Smooth muscle cell (in vitro differentiated cells): ENCODE measurements around the gene HAPLN3. TPM values are rescaled to one million over a fixed set of nuclear protein-coding genes. Genes with fewer than 3 reads are reported as not detected.
A peak's percentile ranks its signal among the peaks of the same experiment; 100 is the strongest.

ENCODE experiments used
- DNase-seq: peaks from one replicate; lab custom pipeline; 2025; ENCODE audit not compliant: unreplicated experiment; lab: John Stamatoyannopoulos, UW
- H2AFZ ChIP-seq: fragments of 200-600 bp; sonication (generic); 2 replicates; pipeline ENCODE4 v1.6.0; 2016; ENCODE audit warnings: antibody characterized with exemption, low read depth, mild to moderate bottlenecking
- H3F3A ChIP-seq: fragments of 200-600 bp; sonication (generic); 2 replicates; pipeline ENCODE4 v1.6.0; 2017; ENCODE audit warnings: antibody characterized with exemption, low read depth
- H3K27ac ChIP-seq: fragments of 200-600 bp; sonication (generic); 2 replicates; pipeline ENCODE4 v1.5.1; 2016; ENCODE audit warnings: low read depth, mild to moderate bottlenecking
- H3K27me3 ChIP-seq: fragments of 200-600 bp; sonication (generic); 2 replicates; pipeline ENCODE4 v1.6.1; 2016; ENCODE audit warnings: low read depth, mild to moderate bottlenecking
- H3K36me3 ChIP-seq: fragments of 200-600 bp; sonication (generic); 2 replicates; pipeline ENCODE4 v1.5.1; 2016; ENCODE audit warnings: low read depth
- H3K4me1 ChIP-seq: fragments of 200-600 bp; sonication (generic); 2 replicates; pipeline ENCODE4 v1.5.1; 2016; ENCODE audit warnings: low read depth
- H3K4me2 ChIP-seq: fragments of 200-600 bp; sonication (generic); 2 replicates; pipeline ENCODE4 v1.6.0; 2016; ENCODE audit warnings: mild to moderate bottlenecking
- H3K4me3 ChIP-seq: fragments of 200-600 bp; sonication (generic); 2 replicates; pipeline ENCODE4 v1.5.1; 2016; ENCODE audit warnings: mild to moderate bottlenecking
- H3K79me2 ChIP-seq: fragments of 200-600 bp; sonication (generic); 2 replicates; pipeline ENCODE4 v1.6.0; 2016; ENCODE audit warnings: low read depth, mild to moderate bottlenecking
- H3K9ac ChIP-seq: fragments of 200-600 bp; sonication (generic); 2 replicates; pipeline ENCODE4 v1.6.0; 2016; ENCODE audit warnings: low read depth
- H3K9me3 ChIP-seq: fragments of 200-600 bp; sonication (generic); replicated peaks from 2 replicates; pipeline ENCODE4 v1.5.1; 2016; ENCODE audit warnings: low read depth
- H4K20me1 ChIP-seq: fragments of 200-600 bp; sonication (generic); 2 replicates; pipeline ENCODE4 v1.6.0; 2016; ENCODE audit warnings: low read depth
- WGBS: methylation state at CpG from one replicate; pipeline ENCODE4 v1.1.7; 2016; ENCODE audit warnings: low lambda C conversion rate; 5-methylcytosine and 5-hydroxymethylcytosine counted together
- polyA plus RNA-seq: library from polyadenylated mRNA; unstranded; fragments of >200 nt; fragmentation: Nextera tagmentation; extraction: Ambion mirVana; gene quantifications from 2 replicates; pipeline ENCODE4 v1.2.1, GENCODE V29; 2016
- total RNA-seq: library from RNA; depleted of rRNA; stranded (reverse); fragments of >200 nt; gene quantifications from 2 replicates; pipeline ENCODE4 v1.2.3, GENCODE V29; 2014
- TF ChIP-seq, protein P1 (sequence below): fragments of 200-600 bp; sonication (generic); IDR thresholded peaks from 2 replicates; pipeline ENCODE4 v1.5.1; 2017; ENCODE audit warnings: borderline replicate concordance, mild to moderate bottlenecking, antibody characterized with exemption; ENCODE audit not compliant: insufficient read depth, poor library complexity, severe bottlenecking

Gene HAPLN3
- total and polyA plus RNA-seq, 2 experiments from 2014 or later = 4.5 to 5.2 TPM

- WGBS = 73% methylated on average over 4 of the region's 4 CpGs
- Histone ChIP-seq H3K4me1 (peaks cover 19% of the 10 kb centered on the region), H3K36me3 (no peaks in the 10 kb centered on the region), H3K4me2 (peak overlapping the region; percentile 94), H3K9me3 (no peaks in the 10 kb centered on the region), H3K9ac (no peak overlapping the region), H3K79me2 (peaks cover 20% of the 10 kb centered on the region), H2AFZ (peak overlapping the region; percentile 90), H3K27ac (peak overlapping the region; percentile 95), H3K27me3 (no peaks in the 10 kb centered on the region), H3K4me3 (peak overlapping the region; percentile 95), H3F3A (peaks cover 2% of the 10 kb centered on the region), H4K20me1 (peaks cover 31% of the 10 kb centered on the region)
- TF ChIP-seq, protein P1, sequence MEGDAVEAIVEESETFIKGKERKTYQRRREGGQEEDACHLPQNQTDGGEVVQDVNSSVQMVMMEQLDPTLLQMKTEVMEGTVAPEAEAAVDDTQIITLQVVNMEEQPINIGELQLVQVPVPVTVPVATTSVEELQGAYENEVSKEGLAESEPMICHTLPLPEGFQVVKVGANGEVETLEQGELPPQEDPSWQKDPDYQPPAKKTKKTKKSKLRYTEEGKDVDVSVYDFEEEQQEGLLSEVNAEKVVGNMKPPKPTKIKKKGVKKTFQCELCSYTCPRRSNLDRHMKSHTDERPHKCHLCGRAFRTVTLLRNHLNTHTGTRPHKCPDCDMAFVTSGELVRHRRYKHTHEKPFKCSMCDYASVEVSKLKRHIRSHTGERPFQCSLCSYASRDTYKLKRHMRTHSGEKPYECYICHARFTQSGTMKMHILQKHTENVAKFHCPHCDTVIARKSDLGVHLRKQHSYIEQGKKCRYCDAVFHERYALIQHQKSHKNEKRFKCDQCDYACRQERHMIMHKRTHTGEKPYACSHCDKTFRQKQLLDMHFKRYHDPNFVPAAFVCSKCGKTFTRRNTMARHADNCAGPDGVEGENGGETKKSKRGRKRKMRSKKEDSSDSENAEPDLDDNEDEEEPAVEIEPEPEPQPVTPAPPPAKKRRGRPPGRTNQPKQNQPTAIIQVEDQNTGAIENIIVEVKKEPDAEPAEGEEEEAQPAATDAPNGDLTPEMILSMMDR = no peak
- DNase-seq = no peak
These were observed 18.5 kb upstream of the HAPLN3 start for GRCh38 chr15:88913850-88914169.

DNA sequence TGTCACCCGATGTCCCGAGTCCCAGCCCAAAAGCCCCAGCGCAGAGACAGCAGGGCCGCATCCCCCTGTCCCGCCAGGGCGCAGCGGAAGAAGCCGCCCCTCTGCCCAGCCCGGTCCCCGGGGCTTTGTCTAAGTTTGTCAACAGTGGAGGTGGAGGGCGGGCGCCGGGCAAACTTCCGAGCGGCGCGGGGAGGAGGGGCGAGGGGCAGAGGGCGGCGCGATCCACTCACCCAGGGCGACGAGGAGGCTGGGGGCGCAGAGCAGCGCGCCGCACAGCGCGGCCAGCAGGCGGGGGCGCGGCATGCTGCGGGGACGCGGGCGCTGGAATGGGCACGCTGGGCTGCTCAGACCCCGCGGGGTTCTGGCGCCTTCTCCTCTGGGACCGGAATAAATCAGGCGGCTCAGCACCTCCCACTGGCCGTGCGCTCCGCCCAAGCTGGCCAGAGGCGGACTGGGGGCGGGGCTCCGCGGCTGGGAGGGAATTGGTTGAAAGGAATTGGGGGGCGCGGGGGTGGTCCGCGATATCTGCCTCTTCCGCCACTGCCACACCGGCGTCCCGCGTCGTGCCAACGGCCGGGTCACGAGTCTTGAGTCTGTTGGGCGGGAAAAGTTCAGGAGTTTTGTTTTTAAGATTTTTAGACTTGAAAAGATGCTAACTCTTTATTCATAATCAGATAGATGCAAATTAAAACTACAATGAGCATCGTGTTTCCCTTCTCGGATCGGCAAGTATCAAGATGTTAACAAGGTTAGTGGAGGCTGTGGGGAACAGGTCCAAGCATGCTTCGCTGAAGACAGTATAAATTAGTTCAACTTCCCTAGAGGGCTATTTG, 17.9 kb upstream of the HAPLN3 start, which contains the start of gene MFGE8:
Gene MFGE8 (minus strand): TSS at position 363 of the 833 bp plus-strand sequence. CDS start 60 bp downstream, at position 303.
- Histone ChIP-seq H2AFZ (peak within 1 kb of the TSS; percentile 90), H3K36me3 (no peaks in the 10 kb centered on the region), H3K27me3 (no peaks in the 10 kb centered on the region), H3K4me2 (peak within 1 kb of the TSS; percentile 94), H3K4me1 (peaks cover 19% of the 10 kb centered on the region), H4K20me1 (peaks cover 37% of the 10 kb centered on the region), H3K9me3 (no peaks in the 10 kb centered on the region), H3K79me2 (peaks cover 22% of the 10 kb centered on the region), H3K27ac (peak within 1 kb of the TSS; percentile 95), H3K9ac (peak within 1 kb of the TSS; percentile 95), H3F3A (no peaks in the 10 kb centered on the region), H3K4me3 (peak within 1 kb of the TSS; percentile 95)
- DNase-seq = peak; percentile 82
- TF ChIP-seq, protein P1 = no peak
- WGBS = 2% methylated on average over 38 of the region's 67 CpGs

GRCh38 chr15:88912500-88912921, 17.2 kb upstream of the HAPLN3 start:
- Histone ChIP-seq H3F3A (no peaks in the 10 kb centered on the region), H3K9me3 (no peaks in the 10 kb centered on the region), H3K4me1 (peaks cover 19% of the 10 kb centered on the region), H3K27me3 (no peaks in the 10 kb centered on the region), H3K4me3 (peak overlapping the region; percentile 95), H3K36me3 (no peaks in the 10 kb centered on the region), H3K9ac (peak overlapping the region; percentile 95), H3K4me2 (peak overlapping the region; percentile 94), H3K27ac (peak overlapping the region; percentile 95), H4K20me1 (peaks cover 44% of the 10 kb centered on the region), H2AFZ (peak overlapping the region; percentile 90), H3K79me2 (peaks cover 22% of the 10 kb centered on the region)
- DNase-seq = no peak
- TF ChIP-seq, protein P1 = no peak
- 3% methylated on average over 20 of the region's 20 CpGs for WGBS
